GM12878 (cell line): ENCODE measurements around the gene NUDT1.

Experiments used
- BCLAF1 ChIP-seq: fragments of 450-650 bp; IDR thresholded peaks from 2 replicates; pipeline ENCODE4 v1.6.1; 2017; ENCODE audit warnings: antibody characterized with exemption, mild to moderate bottlenecking, moderate library complexity
- CEBPB ChIP-seq, 2 experiments: fragments of 150-350 bp in 1 of 2; IDR thresholded peaks; 2 replicates each; pipeline ENCODE4 v1.6.1; 2012 to 2014; ENCODE audit warnings: low read depth in 2 of 2, low read length in 2 of 2, borderline replicate concordance in 1 of 2, inconsistent platforms in 1 of 2
- ETV6 ChIP-seq, 2 experiments: fragments of 450-650 bp in 1 of 2; IDR thresholded peaks in 1 of 2; conservative IDR thresholded peaks in 1 of 2; 2 replicates each; pipeline ENCODE4 v1.6.1; 2014; ENCODE audit warnings: antibody characterized with exemption in 1 of 2, borderline replicate concordance in 1 of 2, low read depth in 1 of 2, mild to moderate bottlenecking in 1 of 2, moderate library complexity in 1 of 2
- HCFC1 ChIP-seq: fragments of 150-350 bp; IDR thresholded peaks from 2 replicates; pipeline ENCODE4 v1.6.1; 2014; ENCODE audit warnings: low read length
- MTA2 ChIP-seq: fragments of 450-650 bp; IDR thresholded peaks from 2 replicates; pipeline ENCODE4 v1.6.1; 2016; ENCODE audit warnings: low read depth, mild to moderate bottlenecking, moderate library complexity
- POLR2A ChIP-seq: IDR thresholded peaks from 2 replicates; pipeline ENCODE4 v1.6.1; 2011; ENCODE audit warnings: low read depth, mild to moderate bottlenecking, low read length
- TARDBP ChIP-seq: IDR thresholded peaks from 2 replicates; pipeline ENCODE4 v1.6.1; 2016; ENCODE audit warnings: borderline replicate concordance
- TF ChIP-seq, protein P1 (sequence below), 3 experiments: IDR thresholded peaks in 2 of 3; conservative IDR thresholded peaks in 1 of 3; 2 replicates each; pipeline ENCODE4 v1.5.1; 2011; ENCODE audit warnings: low read depth in 3 of 3, low read length in 3 of 3, mild to moderate bottlenecking in 3 of 3, control low read depth in 2 of 3, moderate library complexity in 2 of 3, inconsistent platforms in 1 of 3, mixed read lengths in 1 of 3; ENCODE audit not compliant: control insufficient read depth in 2 of 3, insufficient read depth in 1 of 3; ENCODE audit errors: extremely low read depth in 1 of 3
- TF ChIP-seq, protein P2 (sequence below): IDR thresholded peaks from 2 replicates; pipeline ENCODE4 v1.6.1; 2011; ENCODE audit warnings: borderline replicate concordance, low read depth, mild to moderate bottlenecking, moderate library complexity, mixed read lengths, low read length; ENCODE audit not compliant: insufficient read depth; ENCODE audit errors: extremely low read length

GRCh38 chr7:2208712-2209111 is 33.3 kb upstream of the NUDT1 start:
- no peak for TF ChIP-seq ETV6 (conservative IDR thresholded peaks at IDR 0.05 in 1 of 2, IDR thresholded peaks at IDR 0.05 in 1 of 2; ENCODE audit: borderline replicate concordance in 1 of 2, low read depth in 1 of 2)
- TF ChIP-seq POLR2A = 0 out of 2 replicates have a peak, but pooled peaks have one; percentile 14
- TF ChIP-seq TARDBP = no peak
- TF ChIP-seq MTA2 = no peak
- TF ChIP-seq BCLAF1 = no peak
- TF ChIP-seq, protein P1, sequence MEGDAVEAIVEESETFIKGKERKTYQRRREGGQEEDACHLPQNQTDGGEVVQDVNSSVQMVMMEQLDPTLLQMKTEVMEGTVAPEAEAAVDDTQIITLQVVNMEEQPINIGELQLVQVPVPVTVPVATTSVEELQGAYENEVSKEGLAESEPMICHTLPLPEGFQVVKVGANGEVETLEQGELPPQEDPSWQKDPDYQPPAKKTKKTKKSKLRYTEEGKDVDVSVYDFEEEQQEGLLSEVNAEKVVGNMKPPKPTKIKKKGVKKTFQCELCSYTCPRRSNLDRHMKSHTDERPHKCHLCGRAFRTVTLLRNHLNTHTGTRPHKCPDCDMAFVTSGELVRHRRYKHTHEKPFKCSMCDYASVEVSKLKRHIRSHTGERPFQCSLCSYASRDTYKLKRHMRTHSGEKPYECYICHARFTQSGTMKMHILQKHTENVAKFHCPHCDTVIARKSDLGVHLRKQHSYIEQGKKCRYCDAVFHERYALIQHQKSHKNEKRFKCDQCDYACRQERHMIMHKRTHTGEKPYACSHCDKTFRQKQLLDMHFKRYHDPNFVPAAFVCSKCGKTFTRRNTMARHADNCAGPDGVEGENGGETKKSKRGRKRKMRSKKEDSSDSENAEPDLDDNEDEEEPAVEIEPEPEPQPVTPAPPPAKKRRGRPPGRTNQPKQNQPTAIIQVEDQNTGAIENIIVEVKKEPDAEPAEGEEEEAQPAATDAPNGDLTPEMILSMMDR (IDR thresholded peaks at IDR 0.05 in 2 of 3, conservative IDR thresholded peaks at IDR 0.05 in 1 of 3; ENCODE audit: control insufficient read depth in 2 of 3, extremely low read depth in 1 of 3, insufficient read depth in 1 of 3, low read depth in 3 of 3, low read length in 3 of 3) = no peak
- TF ChIP-seq, protein P2, sequence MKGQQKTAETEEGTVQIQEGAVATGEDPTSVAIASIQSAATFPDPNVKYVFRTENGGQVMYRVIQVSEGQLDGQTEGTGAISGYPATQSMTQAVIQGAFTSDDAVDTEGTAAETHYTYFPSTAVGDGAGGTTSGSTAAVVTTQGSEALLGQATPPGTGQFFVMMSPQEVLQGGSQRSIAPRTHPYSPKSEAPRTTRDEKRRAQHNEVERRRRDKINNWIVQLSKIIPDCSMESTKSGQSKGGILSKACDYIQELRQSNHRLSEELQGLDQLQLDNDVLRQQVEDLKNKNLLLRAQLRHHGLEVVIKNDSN = no peak
- TF ChIP-seq HCFC1 = no peak
- TF ChIP-seq CEBPB (IDR thresholded peaks at IDR 0.05; ENCODE audit: borderline replicate concordance in 1 of 2, low read depth in 2 of 2, low read length in 2 of 2) = no peak
